ENCODE results near the gene RSPO4. TPM values are rescaled to one million over a fixed set of nuclear protein-coding genes. Genes with fewer than 3 reads are reported as not detected.

The RSPO4 gene
- total RNA-seq, 3 donors from 2014 or later: not detected

DNA sequence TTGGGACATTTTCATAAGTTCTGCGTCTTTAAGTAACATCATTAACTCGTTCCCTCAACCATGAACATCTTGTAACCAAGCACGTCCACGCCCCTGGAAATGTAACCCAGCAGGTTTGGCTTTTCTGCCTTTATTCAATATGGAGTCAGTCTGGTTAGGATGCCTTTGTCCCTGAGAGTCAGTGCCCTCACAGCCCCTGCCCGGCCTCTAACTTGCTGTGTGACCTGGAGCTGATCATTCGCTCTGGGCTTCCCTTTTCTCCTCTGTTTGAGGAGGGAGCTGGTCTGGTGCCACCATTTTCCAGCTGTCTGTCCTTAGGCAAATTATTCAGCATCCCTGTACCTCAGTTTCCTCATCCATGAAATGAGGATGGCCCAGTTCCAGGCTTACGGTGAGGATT is 59.5 kb downstream of the RSPO4 start:
- Histone ChIP-seq H3K9me3 (no peaks in the 10 kb centered on the region), H3K36me3 (no peaks in the 10 kb centered on the region), H3K27ac (no peak overlapping the region), H3K4me1 (no peaks in the 10 kb centered on the region), H3K27me3 (peaks cover 0 to 16% of the 10 kb centered on the region in 2 donors), H3K4me3 (no peak overlapping the region)
- TF ChIP-seq POLR2AphosphoS5 (IDR thresholded peaks at IDR 0.05) (no peak), POLR2A (IDR thresholded peaks at IDR 0.05) (no peak)
- TF ChIP-seq, protein P1, sequence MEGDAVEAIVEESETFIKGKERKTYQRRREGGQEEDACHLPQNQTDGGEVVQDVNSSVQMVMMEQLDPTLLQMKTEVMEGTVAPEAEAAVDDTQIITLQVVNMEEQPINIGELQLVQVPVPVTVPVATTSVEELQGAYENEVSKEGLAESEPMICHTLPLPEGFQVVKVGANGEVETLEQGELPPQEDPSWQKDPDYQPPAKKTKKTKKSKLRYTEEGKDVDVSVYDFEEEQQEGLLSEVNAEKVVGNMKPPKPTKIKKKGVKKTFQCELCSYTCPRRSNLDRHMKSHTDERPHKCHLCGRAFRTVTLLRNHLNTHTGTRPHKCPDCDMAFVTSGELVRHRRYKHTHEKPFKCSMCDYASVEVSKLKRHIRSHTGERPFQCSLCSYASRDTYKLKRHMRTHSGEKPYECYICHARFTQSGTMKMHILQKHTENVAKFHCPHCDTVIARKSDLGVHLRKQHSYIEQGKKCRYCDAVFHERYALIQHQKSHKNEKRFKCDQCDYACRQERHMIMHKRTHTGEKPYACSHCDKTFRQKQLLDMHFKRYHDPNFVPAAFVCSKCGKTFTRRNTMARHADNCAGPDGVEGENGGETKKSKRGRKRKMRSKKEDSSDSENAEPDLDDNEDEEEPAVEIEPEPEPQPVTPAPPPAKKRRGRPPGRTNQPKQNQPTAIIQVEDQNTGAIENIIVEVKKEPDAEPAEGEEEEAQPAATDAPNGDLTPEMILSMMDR (IDR thresholded peaks at IDR 0.05): no peak
- intact Hi-C loops (cut with DNase I; ENCODE audit: low total_unique reads): no loop called here
- DNase-seq (ENCODE audit: low spot score in 2 of 2): no peak

DNA sequence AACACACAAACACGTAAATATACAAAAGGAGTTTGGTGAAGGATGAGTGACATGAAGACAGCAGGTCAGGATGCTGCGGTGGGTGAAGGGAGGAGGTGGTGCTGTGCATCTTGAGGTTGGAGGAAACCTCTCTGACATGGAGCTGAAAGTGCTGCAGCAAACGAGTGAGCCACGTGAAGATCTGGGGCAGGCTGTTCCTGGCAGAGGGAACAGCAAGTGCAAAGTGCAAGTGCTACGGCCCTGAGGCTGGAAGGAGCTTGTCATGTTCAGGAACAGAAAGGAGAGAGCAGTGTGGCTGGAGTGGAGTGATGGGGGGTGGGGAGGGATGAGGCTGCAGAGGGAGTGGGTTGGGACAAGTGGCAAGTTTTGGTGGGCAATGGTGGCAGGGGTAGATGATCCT is 61.2 kb downstream of the RSPO4 start:
- Histone ChIP-seq H3K4me1 (no peaks in the 10 kb centered on the region), H3K4me3 (no peak overlapping the region), H3K36me3 (no peaks in the 10 kb centered on the region), H3K27me3 (peaks cover 0 to 7% of the 10 kb centered on the region in 2 donors), H3K27ac (no peak overlapping the region), H3K9me3 (no peaks in the 10 kb centered on the region)
- no peak for TF ChIP-seq POLR2AphosphoS5 (IDR thresholded peaks at IDR 0.05)
- TF ChIP-seq POLR2A (IDR thresholded peaks at IDR 0.05): no peak
- TF ChIP-seq, protein P1 (IDR thresholded peaks at IDR 0.05): no peak
- no peak for DNase-seq (ENCODE audit: low spot score in 2 of 2)
- intact Hi-C loops (cut with DNase I; ENCODE audit: low total_unique reads): no loop called here

DNA sequence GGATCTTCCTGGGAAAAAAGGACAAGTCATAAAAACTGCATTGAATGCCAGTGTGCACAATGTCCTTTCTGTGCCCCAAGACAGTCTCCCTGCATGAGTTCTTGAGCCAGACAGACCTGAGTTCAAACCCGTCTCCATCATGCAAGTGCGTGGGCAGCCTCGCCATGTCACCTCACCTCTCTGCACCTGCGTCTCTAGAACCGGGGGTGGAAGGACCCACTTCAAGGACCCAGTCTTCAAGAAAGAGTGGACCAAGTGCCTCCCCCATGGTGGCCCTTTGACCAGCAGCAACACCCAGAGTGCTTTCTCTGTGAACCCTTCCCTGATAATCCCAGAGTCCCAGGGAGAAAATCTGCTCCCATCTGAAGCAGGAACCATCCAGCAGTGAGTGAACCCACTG is 62.5 kb downstream of the RSPO4 start:
- H3K4me1 ChIP-seq: no peaks in the 10 kb centered on the region
- no peak overlapping the region for H3K27ac ChIP-seq
- no peaks in the 10 kb centered on the region for H3K27me3 ChIP-seq
- H3K4me3 ChIP-seq: no peak overlapping the region
- TF ChIP-seq POLR2AphosphoS5 (IDR thresholded peaks at IDR 0.05) (no peak), POLR2A (IDR thresholded peaks at IDR 0.05) (no peak)
- TF ChIP-seq, protein P1 (IDR thresholded peaks at IDR 0.05): no peak
- no peaks in the 10 kb centered on the region for H3K36me3 ChIP-seq
- intact Hi-C loops (cut with DNase I; ENCODE audit: low total_unique reads): no loop called here
- DNase-seq (ENCODE audit: low spot score in 2 of 2): no peak
- H3K9me3 ChIP-seq: no peaks in the 10 kb centered on the region

DNA sequence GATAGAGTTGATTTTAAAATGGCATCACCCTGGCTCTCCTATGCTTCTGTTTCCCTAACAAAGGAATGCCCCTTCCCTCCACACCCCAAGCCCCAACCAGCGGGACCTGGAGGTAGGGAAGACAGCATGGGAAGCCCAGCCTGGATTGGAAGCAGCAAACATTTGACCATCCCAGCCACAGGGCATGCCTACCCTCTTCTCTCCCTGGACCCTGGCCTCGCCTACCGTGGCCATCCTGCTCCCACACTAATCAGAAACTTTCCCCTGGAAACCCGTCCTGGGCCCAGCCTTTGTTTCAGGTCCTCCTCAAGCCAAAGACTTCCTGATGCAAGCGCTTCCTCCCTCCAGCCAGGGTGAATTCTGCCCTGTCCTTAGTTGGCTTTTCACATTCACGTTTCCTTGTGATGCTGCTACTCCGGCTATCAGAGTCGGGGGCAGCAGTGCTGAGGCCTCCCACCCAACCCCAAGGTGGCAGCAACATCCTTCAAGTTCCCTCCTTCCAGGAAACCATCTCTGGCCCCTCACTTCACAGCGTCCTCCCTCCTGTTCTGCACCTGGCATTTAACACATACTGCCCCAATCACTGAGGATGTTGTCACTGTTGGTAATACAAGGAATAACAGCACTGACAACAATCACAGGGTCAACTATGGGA is 67.8 kb downstream of the RSPO4 start:
- Histone ChIP-seq H3K4me1 (no peaks in the 10 kb centered on the region), H3K9me3 (peaks cover 9 to 21% of the 10 kb centered on the region in 2 donors), H3K36me3 (no peaks in the 10 kb centered on the region), H3K27ac (no peak overlapping the region), H3K27me3 (no peaks in the 10 kb centered on the region), H3K4me3 (no peak overlapping the region)
- intact Hi-C loops (cut with DNase I; ENCODE audit: low total_unique reads): no loop called here
- TF ChIP-seq, protein P1 (IDR thresholded peaks at IDR 0.05): no peak
- no peak for DNase-seq (ENCODE audit: low spot score in 2 of 2)

DNA sequence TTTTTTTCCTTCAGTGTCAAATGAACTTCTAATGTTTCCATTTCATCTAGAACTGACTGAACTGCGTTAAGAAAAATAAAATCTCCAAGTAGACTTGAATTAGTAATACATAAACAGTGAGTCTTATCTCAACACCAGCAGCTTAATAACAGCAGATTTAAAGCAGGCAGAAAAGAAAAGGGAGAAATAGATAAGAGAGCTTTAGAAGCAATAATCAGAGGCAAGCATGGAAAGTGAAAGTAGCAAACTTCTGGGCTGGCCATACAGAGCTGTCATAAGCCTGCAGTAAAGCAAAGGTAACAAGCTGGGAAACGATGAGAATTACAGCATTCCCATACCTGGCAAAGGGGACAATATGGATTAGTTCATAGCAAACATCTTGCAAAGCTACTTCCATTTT is 69.1 kb downstream of the RSPO4 start:
- Histone ChIP-seq H3K4me3 (no peak overlapping the region), H3K9me3 (peaks cover 9 to 21% of the 10 kb centered on the region in 2 donors), H3K27ac (no peak overlapping the region), H3K4me1 (no peaks in the 10 kb centered on the region), H3K27me3 (no peaks in the 10 kb centered on the region), H3K36me3 (no peaks in the 10 kb centered on the region)
- TF ChIP-seq, protein P1 (IDR thresholded peaks at IDR 0.05): no peak
- intact Hi-C loops (cut with DNase I; ENCODE audit: low total_unique reads): no loop called here
- DNase-seq (ENCODE audit: low spot score in 2 of 2): no peak
